Suprapubic skin (tissue), 4 donors: ENCODE data around the gene AGTPBP1.
"Not testable (repeated sequence)": the region's sequence is repeated elsewhere in the genome, so short reads cannot be mapped to it uniquely, and the experiment has no call there.

Source experiments
- EP300 ChIP-seq: sonication (generic); formaldehyde crosslinking; IDR thresholded peaks from one replicate; pipeline ENCODE4 v1.6.1; 2017; ENCODE audit warnings: antibody characterized with exemption
- POLR2A ChIP-seq, 2 donors: fragments of 450-650 bp; IDR thresholded peaks; one replicate each; pipeline ENCODE4 v1.6.1; 2017; ENCODE audit warnings: antibody characterized with exemption in 2 of 2, mild to moderate bottlenecking in 2 of 2, moderate library complexity in 2 of 2
- POLR2AphosphoS5 ChIP-seq, 3 donors: sonication (generic); formaldehyde crosslinking; IDR thresholded peaks; one replicate each; pipeline ENCODE4 v1.6.1; 2017; ENCODE audit warnings: antibody characterized with exemption in 3 of 3
- TF ChIP-seq, protein P1 (sequence below), 2 donors: fragments of 200-600 bp in 1 of 2; fragments of 450-650 bp in 1 of 2; sonication (generic) in 1 of 2; IDR thresholded peaks; one replicate each; pipeline ENCODE4 v1.5.1; 2016 to 2019; ENCODE audit warnings: antibody characterized with exemption in 2 of 2, mild to moderate bottlenecking in 1 of 2, moderate library complexity in 1 of 2

DNA sequence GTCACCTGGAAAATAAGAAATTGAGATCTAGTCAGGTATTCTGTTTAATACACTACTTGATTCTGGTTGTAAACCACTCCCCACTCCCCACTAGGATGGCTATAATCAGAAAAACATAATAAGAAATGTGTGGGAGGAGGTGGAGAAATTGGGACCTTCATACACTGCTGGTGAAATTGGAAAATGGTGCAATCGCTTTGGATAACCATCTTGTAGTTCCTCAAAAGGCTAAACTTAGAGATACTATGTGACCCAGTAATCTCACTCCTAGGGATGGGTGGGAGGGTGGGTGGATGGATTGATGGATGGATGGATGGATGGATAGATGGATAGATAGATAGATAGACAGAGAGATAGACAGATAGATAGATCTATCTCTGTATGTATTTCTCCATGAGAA, 14.5 kb upstream of the AGTPBP1 start:
- TF ChIP-seq, protein P1, sequence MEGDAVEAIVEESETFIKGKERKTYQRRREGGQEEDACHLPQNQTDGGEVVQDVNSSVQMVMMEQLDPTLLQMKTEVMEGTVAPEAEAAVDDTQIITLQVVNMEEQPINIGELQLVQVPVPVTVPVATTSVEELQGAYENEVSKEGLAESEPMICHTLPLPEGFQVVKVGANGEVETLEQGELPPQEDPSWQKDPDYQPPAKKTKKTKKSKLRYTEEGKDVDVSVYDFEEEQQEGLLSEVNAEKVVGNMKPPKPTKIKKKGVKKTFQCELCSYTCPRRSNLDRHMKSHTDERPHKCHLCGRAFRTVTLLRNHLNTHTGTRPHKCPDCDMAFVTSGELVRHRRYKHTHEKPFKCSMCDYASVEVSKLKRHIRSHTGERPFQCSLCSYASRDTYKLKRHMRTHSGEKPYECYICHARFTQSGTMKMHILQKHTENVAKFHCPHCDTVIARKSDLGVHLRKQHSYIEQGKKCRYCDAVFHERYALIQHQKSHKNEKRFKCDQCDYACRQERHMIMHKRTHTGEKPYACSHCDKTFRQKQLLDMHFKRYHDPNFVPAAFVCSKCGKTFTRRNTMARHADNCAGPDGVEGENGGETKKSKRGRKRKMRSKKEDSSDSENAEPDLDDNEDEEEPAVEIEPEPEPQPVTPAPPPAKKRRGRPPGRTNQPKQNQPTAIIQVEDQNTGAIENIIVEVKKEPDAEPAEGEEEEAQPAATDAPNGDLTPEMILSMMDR (IDR thresholded peaks at IDR 0.05) = not testable (repeated sequence)
- TF ChIP-seq POLR2A (IDR thresholded peaks at IDR 0.05); EP300; POLR2AphosphoS5 (IDR thresholded peaks at IDR 0.05): not testable (repeated sequence)
